Mammary epithelial cell (primary cell): Measurements from ENCODE around the gene GAA.

ENCODE experiments used
- CTCF ChIP-seq, 2 donors: IDR thresholded peaks in 1 of 2; conservative IDR thresholded peaks in 1 of 2; 2 replicates each; pipeline ENCODE4 v1.5.1; 2011 to 2012; ENCODE audit warnings: inconsistent platforms in 2 of 2, low read length in 2 of 2, mild to moderate bottlenecking in 2 of 2, control low read depth in 1 of 2, low read depth in 1 of 2; ENCODE audit not compliant: insufficient read depth in 1 of 2; ENCODE audit errors: extremely low read depth in 1 of 2
- EZH2 ChIP-seq: IDR thresholded peaks from 2 replicates; pipeline ENCODE4 v1.6.1; 2012; ENCODE audit warnings: low read length, inconsistent platforms, borderline replicate concordance

GRCh38 chr17:80122926-80123505 lies 21.6 kb downstream of the GAA start:
- TF ChIP-seq CTCF (conservative IDR thresholded peaks at IDR 0.05 in 1 of 2, IDR thresholded peaks at IDR 0.05 in 1 of 2; ENCODE audit: extremely low read depth in 1 of 2, insufficient read depth in 1 of 2, low read depth in 1 of 2, low read length in 2 of 2) (no peak), EZH2 (no peak)
